Activated T-cell treated with anti-CD3 and anti-CD28 coated beads, Interleukin-2, amount 50 U/mL, for 4 hours (primary cell): ENCODE measurements around the gene MECP2. TPM values are rescaled to one million over a fixed set of nuclear protein-coding genes. Genes with fewer than 3 reads are reported as not detected.

Source experiments
- ATAC-seq, 2 donors: fragments of 200-7000 bp; cut with Tn5 transposase; one replicate each; pipeline ENCODE4 v1.10.0; 2021
- DNase-seq: peaks from one replicate; pipeline ENCODE4 v3.0.0-alpha.2; 2020
- H3K27me3 Mint-ChIP-seq: one replicate; pipeline ENCODE4 v1.8.0; 2021; ENCODE audit warnings: low read depth, mixed read lengths
- H3K36me3 Mint-ChIP-seq: one replicate; pipeline ENCODE4 v1.8.0; 2022; ENCODE audit warnings: mixed read lengths; ENCODE audit not compliant: insufficient read depth
- H3K4me1 Mint-ChIP-seq: one replicate; pipeline ENCODE4 v1.8.0; 2021; ENCODE audit warnings: low read depth, mixed read lengths
- H3K4me3 Mint-ChIP-seq: one replicate; pipeline ENCODE4 v1.8.0; 2021; ENCODE audit warnings: mild to moderate bottlenecking, moderate library complexity, mixed read lengths
- H3K9me3 Mint-ChIP-seq: one replicate; pipeline ENCODE4 v1.8.0; 2021; ENCODE audit warnings: mixed read lengths
- total RNA-seq, 3 donors: library from RNA; stranded (reverse); gene quantifications; one replicate each; pipeline ENCODE4 v1.2.1, GENCODE V29; 2021

Gene MECP2
- total RNA-seq, 3 donors from 2014 or later = 42.6 to 46.7 (median 45.7) TPM

- H3K4me1 Mint-ChIP-seq = peaks cover 22% of the 10 kb centered on the region
- no peaks in the 10 kb centered on the region for H3K36me3 Mint-ChIP-seq
- no peaks in the 10 kb centered on the region for H3K9me3 Mint-ChIP-seq
- no peaks in the 10 kb centered on the region for H3K27me3 Mint-ChIP-seq
- ATAC-seq = peak; percentile 53 to 56
- no peak overlapping the region for H3K4me3 Mint-ChIP-seq
- DNase-seq = no peak
Measured at GRCh38 chrX:154123241-154124219, 26.0 kb upstream of the MECP2 start.

GRCh38 chrX:154121961-154122360 is 24.4 kb upstream of the MECP2 start:
- Mint-ChIP-seq H3K27me3 (no peaks in the 10 kb centered on the region), H3K4me1 (peaks cover 22% of the 10 kb centered on the region), H3K9me3 (no peaks in the 10 kb centered on the region), H3K36me3 (no peaks in the 10 kb centered on the region), H3K4me3 (no peak overlapping the region)
- DNase-seq (no peak), ATAC-seq (no peak)

- no peak overlapping the region for H3K4me3 Mint-ChIP-seq
- H3K4me1 Mint-ChIP-seq = peaks cover 22% of the 10 kb centered on the region
- no peaks in the 10 kb centered on the region for H3K9me3 Mint-ChIP-seq
- no peaks in the 10 kb centered on the region for H3K36me3 Mint-ChIP-seq
- DNase-seq (no peak), ATAC-seq (no peak)
- no peaks in the 10 kb centered on the region for H3K27me3 Mint-ChIP-seq
Measured at GRCh38 chrX:154121207-154121606, 23.7 kb upstream of the MECP2 start.

GRCh38 chrX:154120567-154120966 is 23.1 kb upstream of the MECP2 start:
- no peaks in the 10 kb centered on the region for H3K36me3 Mint-ChIP-seq
- ATAC-seq (no peak), DNase-seq (no peak)
- peaks cover 19% of the 10 kb centered on the region for H3K4me1 Mint-ChIP-seq
- H3K9me3 Mint-ChIP-seq = no peaks in the 10 kb centered on the region
- H3K4me3 Mint-ChIP-seq = no peak overlapping the region
- H3K27me3 Mint-ChIP-seq = no peaks in the 10 kb centered on the region

GRCh38 chrX:154117566-154117965 is 20.0 kb upstream of the MECP2 start:
- DNase-seq (no peak), ATAC-seq (no peak)
- H3K4me3 Mint-ChIP-seq = no peak overlapping the region
- peaks cover 5% of the 10 kb centered on the region for H3K4me1 Mint-ChIP-seq
- no peaks in the 10 kb centered on the region for H3K9me3 Mint-ChIP-seq
- no peaks in the 10 kb centered on the region for H3K27me3 Mint-ChIP-seq
- H3K36me3 Mint-ChIP-seq = no peaks in the 10 kb centered on the region

- DNase-seq (no peak), ATAC-seq (no peak)
- no peaks in the 10 kb centered on the region for H3K27me3 Mint-ChIP-seq
- H3K4me1 Mint-ChIP-seq = peaks cover 5% of the 10 kb centered on the region
- no peaks in the 10 kb centered on the region for H3K9me3 Mint-ChIP-seq
- H3K36me3 Mint-ChIP-seq = no peaks in the 10 kb centered on the region
- H3K4me3 Mint-ChIP-seq = no peak overlapping the region
Measured at GRCh38 chrX:154116426-154117211, 19.1 kb upstream of the MECP2 start.

GRCh38 chrX:154115750-154116149 is 18.2 kb upstream of the MECP2 start:
- DNase-seq (no peak), ATAC-seq (no peak)
- no peak overlapping the region for H3K4me3 Mint-ChIP-seq
- H3K9me3 Mint-ChIP-seq = no peaks in the 10 kb centered on the region
- H3K36me3 Mint-ChIP-seq = no peaks in the 10 kb centered on the region
- H3K27me3 Mint-ChIP-seq = no peaks in the 10 kb centered on the region
- H3K4me1 Mint-ChIP-seq = peaks cover 5% of the 10 kb centered on the region

- Mint-ChIP-seq H3K4me3 (no peak overlapping the region), H3K4me1 (peaks cover 5% of the 10 kb centered on the region), H3K9me3 (no peaks in the 10 kb centered on the region), H3K27me3 (no peaks in the 10 kb centered on the region), H3K36me3 (no peaks in the 10 kb centered on the region)
- ATAC-seq = no peak
- no peak for DNase-seq
Measured at GRCh38 chrX:154115071-154115470, 17.6 kb upstream of the MECP2 start.

- H3K4me1 Mint-ChIP-seq = peaks cover 5% of the 10 kb centered on the region
- no peaks in the 10 kb centered on the region for H3K9me3 Mint-ChIP-seq
- H3K36me3 Mint-ChIP-seq = no peaks in the 10 kb centered on the region
- ATAC-seq (no peak), DNase-seq (no peak)
- H3K27me3 Mint-ChIP-seq = no peaks in the 10 kb centered on the region
- H3K4me3 Mint-ChIP-seq = no peak overlapping the region
Measured at GRCh38 chrX:154114652-154115051, 17.1 kb upstream of the MECP2 start.

GRCh38 chrX:154113729-154114128 is 16.2 kb upstream of the MECP2 start:
- ATAC-seq = no peak
- Mint-ChIP-seq H3K4me3 (no peak overlapping the region), H3K36me3 (no peaks in the 10 kb centered on the region)

GRCh38 chrX:154098551-154098950 is 1.0 kb upstream of the MECP2 start:
- Mint-ChIP-seq H3K27me3 (no peaks in the 10 kb centered on the region), H3K4me3 (peak overlapping the region; percentile 79), H3K9me3 (no peaks in the 10 kb centered on the region), H3K4me1 (peaks cover 43% of the 10 kb centered on the region), H3K36me3 (peaks cover 4% of the 10 kb centered on the region)
- no peak for ATAC-seq
- no peak for DNase-seq

More at GRCh38 chrX:154113729-154114128, 16.2 kb upstream of the MECP2 start:
- H3K27me3 Mint-ChIP-seq = no peaks in the 10 kb centered on the region
- H3K9me3 Mint-ChIP-seq = no peaks in the 10 kb centered on the region
- H3K4me1 Mint-ChIP-seq = peaks cover 2% of the 10 kb centered on the region
- no peak for DNase-seq

- Mint-ChIP-seq H3K27me3 (no peaks in the 10 kb centered on the region), H3K4me3 (peak overlapping the region; percentile 94), H3K9me3 (no peaks in the 10 kb centered on the region), H3K4me1 (peaks cover 56% of the 10 kb centered on the region), H3K36me3 (peaks cover 4% of the 10 kb centered on the region)
- ATAC-seq (peak; percentile 37 to 39), DNase-seq (peak; percentile 65)
Measured at GRCh38 chrX:154097003-154097588, 421 bp downstream of the MECP2 start.

- Mint-ChIP-seq H3K27me3 (no peaks in the 10 kb centered on the region), H3K4me1 (peaks cover 61% of the 10 kb centered on the region), H3K4me3 (peak overlapping the region; percentile 94), H3K9me3 (no peaks in the 10 kb centered on the region), H3K36me3 (peaks cover 4% of the 10 kb centered on the region)
- no peak for DNase-seq
- peak; percentile 21 to 23 for ATAC-seq
Measured at GRCh38 chrX:154096140-154097002, 1.1 kb downstream of the MECP2 start.
